Adipocyte (in vitro differentiated cells): ENCODE data around the gene ADAMTS17.
"Not testable (repeated sequence)": the region's sequence is repeated elsewhere in the genome, so short reads cannot be mapped to it uniquely, and the experiment has no call there.

Experiments used
- DNase-seq: peaks from one replicate; pipeline ENCODE4 v3.0.0-alpha.2; 2015; ENCODE audit warnings: low read depth
- H3K27me3 ChIP-seq: replicated peaks from 2 replicates; pipeline ENCODE4 v1.7.0; 2013; ENCODE audit warnings: mild to moderate bottlenecking, low read length, moderate library complexity; ENCODE audit not compliant: control insufficient read depth, insufficient read depth
- H3K36me3 ChIP-seq: 2 replicates; pipeline ENCODE4 v1.7.0; 2013; ENCODE audit warnings: low read length, mild to moderate bottlenecking, moderate library complexity; ENCODE audit not compliant: control insufficient read depth, insufficient read depth, severe bottlenecking
- H3K4me1 ChIP-seq: 2 replicates; pipeline ENCODE4 v1.7.0; 2013; ENCODE audit warnings: mild to moderate bottlenecking, low read length, moderate library complexity; ENCODE audit not compliant: control insufficient read depth, insufficient read depth
- H3K4me3 ChIP-seq: 2 replicates; pipeline ENCODE4 v1.7.0; 2013; ENCODE audit warnings: mild to moderate bottlenecking, low read length, moderate library complexity
- H3K9ac ChIP-seq: 2 replicates; pipeline ENCODE4 v1.7.0; 2013; ENCODE audit warnings: mild to moderate bottlenecking, low read length, moderate library complexity
- H3K9me3 ChIP-seq: 2 replicates; pipeline ENCODE4 v1.7.0; 2013; ENCODE audit warnings: mild to moderate bottlenecking, low read length, moderate library complexity; ENCODE audit not compliant: control insufficient read depth

Gene ADAMTS17

DNA sequence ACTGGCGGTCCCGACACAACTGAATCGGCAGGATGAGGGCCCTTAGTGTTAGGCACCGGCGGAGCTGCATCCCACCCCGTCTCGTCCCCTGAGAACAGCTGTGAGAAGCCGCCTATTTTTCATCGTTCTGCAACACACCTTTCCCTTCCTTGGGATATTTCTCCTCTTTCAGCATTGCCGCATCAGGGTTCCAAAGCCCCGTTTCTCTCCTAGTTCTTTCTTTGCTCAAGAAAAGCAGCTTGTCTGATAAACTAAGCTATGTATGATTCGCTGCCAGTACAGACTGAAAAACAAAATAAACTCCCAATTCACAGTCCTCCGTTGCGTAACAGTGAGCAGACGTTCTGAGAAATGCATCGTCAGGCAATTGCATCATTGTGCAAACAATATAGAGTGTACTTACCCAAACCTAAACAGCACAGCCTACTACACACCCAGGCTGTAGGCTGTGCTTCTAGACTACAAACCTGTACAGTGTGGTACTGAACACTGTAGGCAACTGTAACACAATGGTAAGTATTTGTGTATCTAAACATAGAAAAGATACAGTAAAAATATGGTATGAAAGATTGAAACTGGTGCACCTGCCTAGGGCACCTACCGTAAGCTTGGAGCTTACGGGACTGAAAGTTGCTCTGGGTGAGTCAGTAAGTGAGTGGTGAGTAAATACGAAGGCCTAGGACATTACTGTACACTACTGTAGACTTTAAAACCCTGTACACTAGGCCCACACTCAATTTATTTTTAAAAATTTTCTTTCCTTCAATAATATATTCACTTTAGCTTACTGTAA is 8.9 kb upstream of the ADAMTS17 start:
- Histone ChIP-seq H3K4me3 (peak overlapping the region; percentile 94), H3K4me1 (peaks cover 12% of the 10 kb centered on the region), H3K27me3 (peaks cover 6% of the 10 kb centered on the region), H3K9me3 (no peaks in the 10 kb centered on the region), H3K9ac (peak overlapping the region; percentile 97), H3K36me3 (no peaks in the 10 kb centered on the region)
- DNase-seq = peak; percentile 59

DNA sequence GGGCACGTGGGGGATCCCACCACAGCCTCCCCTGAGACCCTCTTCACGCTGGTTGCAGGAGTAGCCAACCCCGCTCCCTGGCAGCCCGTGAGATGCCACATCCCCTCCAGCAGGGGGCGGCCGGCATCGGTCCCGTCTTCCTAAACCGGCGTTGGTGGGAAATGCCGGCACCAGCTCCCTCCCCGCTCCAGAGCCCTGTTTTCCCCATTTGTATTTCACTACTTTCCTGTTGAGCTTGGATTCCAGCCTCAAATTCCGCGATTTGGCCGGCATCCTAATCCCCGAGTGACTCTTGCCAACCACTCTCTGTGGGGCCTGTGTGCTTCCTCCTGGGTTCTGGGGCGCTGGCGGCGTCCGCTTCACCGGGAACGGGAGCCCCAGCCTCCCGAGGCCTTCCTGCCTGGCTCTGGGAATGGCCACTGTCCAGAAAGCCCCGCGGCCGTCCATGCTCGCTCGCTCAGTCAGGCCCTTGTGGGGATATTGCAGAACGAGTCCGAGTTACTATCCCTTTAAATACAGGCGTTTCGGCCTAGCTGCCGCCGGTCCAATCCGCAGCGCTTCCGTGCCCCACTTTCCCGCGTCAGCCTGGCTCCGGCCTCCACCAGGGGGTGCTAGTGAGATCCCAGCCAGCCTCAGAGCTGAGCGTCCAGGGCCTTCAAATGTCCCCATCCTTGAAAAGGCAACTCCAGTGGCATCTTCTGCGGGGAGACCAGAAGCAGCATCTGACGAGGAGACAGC is 8.1 kb upstream of the ADAMTS17 start:
- H3K36me3 ChIP-seq = no peaks in the 10 kb centered on the region
- DNase-seq = peak; percentile 76
- H3K4me3 ChIP-seq = peak overlapping the region; percentile 94
- peak overlapping the region; percentile 97 for H3K9ac ChIP-seq
- no peaks in the 10 kb centered on the region for H3K9me3 ChIP-seq
- H3K27me3 ChIP-seq = peaks cover 11% of the 10 kb centered on the region
- peaks cover 12% of the 10 kb centered on the region for H3K4me1 ChIP-seq

DNA sequence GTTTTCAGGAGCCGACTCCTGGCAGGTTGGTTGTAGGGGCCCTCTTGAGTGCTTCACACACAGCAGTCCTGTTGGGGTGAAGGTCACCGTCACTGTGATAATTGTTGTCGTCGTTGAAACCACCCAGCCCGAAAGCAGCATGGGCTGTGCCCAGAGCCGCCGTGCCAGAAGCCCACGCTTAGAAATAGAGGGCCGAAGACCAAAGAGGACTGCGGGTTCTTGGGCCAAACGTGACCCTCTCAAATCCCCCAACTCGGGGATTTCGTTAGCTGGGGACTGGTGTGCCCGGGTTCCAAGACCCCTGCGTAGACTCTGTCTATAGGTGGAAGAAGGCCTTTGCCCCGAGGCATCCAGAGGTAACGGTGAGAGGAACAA is 7.5 kb upstream of the ADAMTS17 start:
- no peak for DNase-seq
- Histone ChIP-seq H3K36me3 (no peaks in the 10 kb centered on the region), H3K4me3 (peak overlapping the region; percentile 94), H3K4me1 (peaks cover 12% of the 10 kb centered on the region), H3K9ac (peak overlapping the region; percentile 97), H3K9me3 (no peaks in the 10 kb centered on the region), H3K27me3 (peaks cover 14% of the 10 kb centered on the region)

DNA sequence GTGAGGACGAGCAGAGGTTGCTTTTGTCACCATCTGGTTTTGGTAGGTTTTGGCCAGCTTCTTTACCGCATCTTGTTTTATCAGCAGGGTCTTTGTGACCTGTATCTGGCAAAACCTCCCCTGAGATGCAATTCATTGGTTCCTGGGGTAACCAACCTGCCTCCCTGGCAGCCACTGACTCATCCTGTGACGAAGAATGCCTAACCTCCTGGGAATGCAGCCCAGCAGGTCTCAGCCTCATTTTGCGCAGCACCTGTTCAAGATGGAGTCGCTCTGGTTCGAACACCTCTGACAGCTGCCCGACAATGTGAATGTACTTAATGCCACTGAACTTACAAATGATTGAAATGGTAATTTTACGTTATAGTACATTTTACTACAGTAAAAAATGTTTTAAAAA is 6.8 kb upstream of the ADAMTS17 start:
- Histone ChIP-seq H3K27me3 (peaks cover 15% of the 10 kb centered on the region), H3K4me1 (peaks cover 12% of the 10 kb centered on the region), H3K4me3 (no peak overlapping the region), H3K9me3 (no peaks in the 10 kb centered on the region), H3K36me3 (no peaks in the 10 kb centered on the region), H3K9ac (no peak overlapping the region)
- DNase-seq = no peak

DNA sequence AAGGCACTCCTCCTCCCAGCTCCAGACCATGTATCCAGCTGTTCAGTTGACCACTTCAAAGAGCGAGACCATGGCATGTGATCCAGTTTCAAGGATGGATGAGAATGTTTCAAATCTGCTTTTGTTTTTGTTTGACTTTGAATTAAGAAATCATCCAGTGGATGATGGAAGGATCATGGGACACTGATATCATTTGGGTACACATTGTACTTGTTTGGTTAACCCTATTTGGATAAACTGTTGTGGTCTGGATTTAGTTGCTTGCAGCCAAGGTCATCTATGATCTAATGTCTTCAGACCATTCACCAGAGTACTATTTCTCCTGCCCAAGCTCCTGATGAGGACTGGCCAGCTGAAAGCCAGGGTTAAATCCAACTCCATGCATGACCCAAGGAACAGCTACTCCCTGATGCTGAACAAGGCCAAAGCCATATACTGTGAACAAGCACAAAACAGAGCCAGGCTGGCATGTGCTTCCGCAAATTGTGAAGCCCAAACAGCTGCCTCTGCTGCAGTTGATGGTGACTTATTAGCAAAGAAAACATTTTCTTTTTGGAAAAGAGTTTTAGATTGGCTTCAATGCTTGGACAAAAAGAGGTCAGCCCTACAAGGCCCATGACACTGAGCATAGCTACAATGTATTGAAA is 5.2 kb upstream of the ADAMTS17 start:
- Histone ChIP-seq H3K27me3 (peaks cover 22% of the 10 kb centered on the region), H3K4me1 (peaks cover 12% of the 10 kb centered on the region), H3K9ac (no peak overlapping the region), H3K9me3 (no peaks in the 10 kb centered on the region), H3K36me3 (no peaks in the 10 kb centered on the region), H3K4me3 (no peak overlapping the region)
- no peak for DNase-seq

DNA sequence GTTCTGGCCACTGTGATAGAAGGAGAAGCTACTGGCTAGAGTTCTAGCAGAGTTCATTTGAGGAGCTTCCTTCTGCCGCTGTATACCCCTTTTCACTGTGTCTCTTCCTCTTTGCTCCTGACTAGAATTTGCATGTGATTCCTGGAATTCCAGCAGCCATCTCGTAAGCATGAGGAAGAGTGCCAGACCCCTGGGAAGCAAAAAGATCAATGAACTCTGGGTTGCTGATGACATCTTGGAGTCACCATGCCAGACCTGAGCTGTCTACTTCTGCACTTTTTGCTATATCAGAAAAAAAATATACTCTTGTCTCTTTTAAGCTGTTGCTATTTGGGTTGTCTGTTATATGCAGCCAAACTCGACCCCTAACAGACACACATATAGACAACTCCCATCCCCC is 3.7 kb upstream of the ADAMTS17 start:
- Histone ChIP-seq H3K9me3 (no peaks in the 10 kb centered on the region), H3K27me3 (peaks cover 26% of the 10 kb centered on the region), H3K4me1 (peaks cover 7% of the 10 kb centered on the region), H3K4me3 (no peak overlapping the region), H3K36me3 (no peaks in the 10 kb centered on the region), H3K9ac (no peak overlapping the region)
- no peak for DNase-seq

DNA sequence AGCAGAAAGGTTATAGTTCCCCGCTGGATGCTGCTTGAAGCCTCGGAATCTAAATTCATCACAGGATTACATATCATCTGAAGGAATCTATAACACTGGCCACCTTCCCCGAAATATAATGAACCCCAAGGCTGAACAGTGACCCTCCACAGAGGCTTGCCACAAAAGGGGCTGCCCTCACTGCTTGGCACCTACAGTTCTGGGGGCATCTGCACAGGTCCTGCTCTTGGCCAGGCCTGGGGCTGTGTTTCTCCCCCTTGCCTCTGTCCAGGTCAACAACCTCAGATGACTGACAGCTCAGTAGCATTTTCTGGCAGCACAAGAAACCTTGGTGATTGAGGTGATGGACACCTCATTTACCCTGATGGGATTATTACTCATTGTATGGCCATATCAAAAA is 1.5 kb upstream of the ADAMTS17 start:
- H3K36me3 ChIP-seq = no peaks in the 10 kb centered on the region
- DNase-seq = no peak
- H3K9me3 ChIP-seq = no peaks in the 10 kb centered on the region
- no peak overlapping the region for H3K9ac ChIP-seq
- no peak overlapping the region for H3K4me3 ChIP-seq
- peaks cover 2% of the 10 kb centered on the region for H3K4me1 ChIP-seq
- peaks cover 34% of the 10 kb centered on the region for H3K27me3 ChIP-seq

DNA sequence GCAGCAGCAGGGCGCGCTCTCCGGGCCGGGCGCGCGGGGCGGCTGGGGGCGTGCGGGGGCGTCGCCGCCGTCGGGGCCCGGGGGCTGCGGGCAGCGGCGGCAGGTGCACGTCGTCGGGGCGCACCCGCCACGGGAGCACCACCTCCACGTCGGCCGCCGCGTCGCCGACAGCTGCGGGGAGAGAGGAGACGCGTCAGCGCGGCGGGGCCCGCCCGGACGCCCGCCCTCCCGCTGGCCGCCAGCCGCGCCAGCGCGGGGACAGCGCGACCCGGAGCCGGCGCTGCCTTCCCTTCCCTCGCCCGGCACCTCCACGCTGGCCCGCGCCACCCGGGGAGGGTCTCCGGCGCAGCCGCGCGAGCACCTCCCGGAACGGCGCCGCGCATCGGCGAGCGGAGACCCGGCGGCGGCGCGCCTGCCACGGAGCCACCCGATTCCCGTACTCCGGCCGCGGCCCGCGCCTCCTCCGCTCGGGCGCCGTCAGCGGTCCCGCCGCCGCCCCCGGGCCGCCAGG is 481 bp downstream of the ADAMTS17 start:
- H3K27me3 ChIP-seq = peaks cover 46% of the 10 kb centered on the region

DNA sequence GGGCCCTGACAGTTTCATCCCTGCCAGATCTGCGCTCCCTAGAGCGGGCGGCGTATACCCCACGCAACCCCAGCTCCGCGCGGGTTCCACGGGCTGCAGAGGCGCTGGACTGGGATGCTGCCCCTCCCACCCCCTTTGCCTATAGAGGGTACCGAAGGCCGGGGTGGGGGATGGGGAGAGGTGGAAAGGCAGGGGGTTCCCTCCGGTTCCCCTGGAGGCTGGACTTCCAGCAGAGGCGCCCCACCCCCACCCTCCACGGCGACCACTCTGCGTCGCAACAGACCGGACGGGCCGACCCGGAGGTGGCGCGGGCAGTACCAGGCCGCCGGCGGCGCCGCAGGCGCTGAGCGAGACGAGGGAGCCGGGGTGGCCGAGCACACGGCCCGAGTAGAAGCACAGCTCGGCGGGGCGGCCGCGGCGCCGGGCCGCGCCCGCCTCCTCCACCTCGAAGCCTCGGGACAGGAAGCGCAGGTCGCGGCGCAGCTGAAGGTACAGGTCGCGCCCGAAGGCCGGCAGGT is 995 bp downstream of the ADAMTS17 start:
- Histone ChIP-seq H3K9me3 (no peaks in the 10 kb centered on the region), H3K4me1 (peaks cover 2% of the 10 kb centered on the region), H3K4me3 (no peak overlapping the region), H3K36me3 (no peaks in the 10 kb centered on the region), H3K27me3 (peaks cover 51% of the 10 kb centered on the region), H3K9ac (no peak overlapping the region)
- DNase-seq = no peak

More for the DNA sequence above, 481 bp downstream of the ADAMTS17 start:
- Histone ChIP-seq H3K4me1 (peaks cover 2% of the 10 kb centered on the region), H3K36me3 (no peaks in the 10 kb centered on the region), H3K4me3 (peak overlapping the region; percentile 77), H3K9ac (no peak overlapping the region), H3K9me3 (no peaks in the 10 kb centered on the region)
- no peak for DNase-seq

DNA sequence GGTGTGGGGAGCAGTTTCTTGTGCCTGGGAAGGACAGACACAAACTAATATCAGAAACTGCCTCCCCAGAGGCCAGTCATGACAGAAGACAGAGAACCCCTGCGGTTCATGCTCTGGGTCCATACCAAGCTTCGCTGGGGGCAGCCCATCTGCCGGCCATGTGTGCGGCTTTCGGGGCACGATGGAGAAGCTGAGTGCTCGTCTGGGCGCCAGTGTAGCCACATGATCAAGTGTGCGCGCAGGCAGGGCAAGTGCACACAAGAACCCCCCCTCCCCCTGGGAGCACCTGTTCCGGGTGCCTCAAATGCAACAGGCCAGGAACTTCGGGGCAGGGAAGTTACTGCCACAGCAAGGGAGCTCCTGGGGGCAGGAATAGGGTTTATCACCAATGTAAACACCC is 1.8 kb downstream of the ADAMTS17 start:
- Histone ChIP-seq H3K36me3 (no peaks in the 10 kb centered on the region), H3K9me3 (no peaks in the 10 kb centered on the region), H3K9ac (no peak overlapping the region), H3K4me3 (no peak overlapping the region), H3K27me3 (peaks cover 55% of the 10 kb centered on the region), H3K4me1 (peaks cover 2% of the 10 kb centered on the region)
- DNase-seq = no peak

DNA sequence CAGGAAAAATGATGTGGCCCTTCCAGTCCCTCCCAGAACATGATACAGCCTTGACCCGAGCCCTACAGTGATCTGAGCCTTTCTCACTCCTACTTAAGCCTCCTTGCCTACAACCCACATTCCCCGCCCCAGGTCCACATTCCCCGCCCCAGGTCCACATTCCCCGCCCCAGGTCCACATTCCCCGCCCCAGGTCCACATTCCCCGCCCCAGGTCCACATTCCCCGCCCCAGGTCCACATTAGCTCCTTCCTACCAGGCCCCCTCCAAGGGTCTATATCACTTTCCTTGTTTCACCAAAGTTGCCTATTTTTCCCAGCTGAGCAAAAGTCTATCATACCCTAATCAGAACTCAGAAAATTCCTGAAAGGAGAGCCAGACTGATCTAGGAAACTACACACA is 2.3 kb downstream of the ADAMTS17 start:
- not testable (repeated sequence) for DNase-seq
- peaks cover 54% of the 10 kb centered on the region for H3K27me3 ChIP-seq

More for the DNA sequence above, 2.3 kb downstream of the ADAMTS17 start:
- H3K9ac ChIP-seq, H3K9me3 ChIP-seq, H3K36me3 ChIP-seq, H3K4me3 ChIP-seq, H3K4me1 ChIP-seq: not testable (repeated sequence)
